Neural crest cell (in vitro differentiated cells): ENCODE measurements around the gene ADGRG4. TPM values are rescaled to one million over a fixed set of nuclear protein-coding genes. Genes with fewer than 3 reads are reported as not detected.

Source experiments
- DNase-seq: peaks from one replicate; pipeline ENCODE4 v3.0.0; 2021; ENCODE audit warnings: low read depth, mixed read lengths, low spot score
- H3K27ac Mint-ChIP-seq: one replicate; pipeline ENCODE4 v1.8.0; 2021; ENCODE audit warnings: mild to moderate bottlenecking, mixed read lengths; ENCODE audit not compliant: unreplicated experiment
- H3K27me3 Mint-ChIP-seq: 2 replicates; pipeline ENCODE4 v1.8.0; 2021; ENCODE audit warnings: low read depth, mild to moderate bottlenecking, mixed read lengths
- H3K36me3 Mint-ChIP-seq: 2 replicates; pipeline ENCODE4 v1.8.0; 2021; ENCODE audit warnings: low read depth, mild to moderate bottlenecking, mixed read lengths
- H3K4me1 Mint-ChIP-seq: 2 replicates; pipeline ENCODE4 v1.8.0; 2021; ENCODE audit warnings: mixed read lengths
- H3K4me3 Mint-ChIP-seq: one replicate; pipeline ENCODE4 v1.8.0; 2021; ENCODE audit warnings: mild to moderate bottlenecking, mixed read lengths
- H3K9me3 Mint-ChIP-seq: 2 replicates; pipeline ENCODE4 v1.8.0; 2021; ENCODE audit warnings: mixed read lengths
- total RNA-seq: library from RNA; stranded (reverse); gene quantifications from 2 replicates; pipeline ENCODE4 v1.2.1, GENCODE V29; 2021
- TF ChIP-seq, protein P1 (sequence below): fragments of 200-600 bp; sonication (generic); conservative IDR thresholded peaks from 2 replicates; pipeline ENCODE4 v1.5.0; 2021; ENCODE audit warnings: antibody characterized with exemption, mild to moderate bottlenecking

The ADGRG4 gene
- total RNA-seq, 1 donor from 2014 or later = not detected

DNA sequence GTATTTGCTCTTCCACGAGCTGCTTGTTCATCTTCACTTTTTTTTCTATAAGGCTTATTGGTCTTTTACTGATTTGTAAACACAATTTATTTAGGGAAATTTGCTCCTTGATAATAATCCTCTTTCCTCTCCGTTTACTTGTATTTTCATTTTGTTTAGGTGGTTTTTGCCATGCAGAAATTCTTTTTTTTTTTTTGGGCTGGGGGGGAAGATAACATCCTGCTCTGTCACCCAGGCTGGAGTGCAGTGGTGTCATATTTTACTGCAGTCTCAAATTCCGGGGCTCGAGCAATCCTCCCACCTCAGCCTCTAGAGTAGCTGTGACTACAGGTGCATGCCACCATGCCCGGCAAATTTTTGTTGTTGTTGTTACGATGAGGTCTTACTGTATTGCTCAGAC, 155.4 kb downstream of the ADGRG4 start:
- no peak for DNase-seq
- Mint-ChIP-seq H3K36me3 (no peaks in the 10 kb centered on the region), H3K9me3 (peaks cover 3% of the 10 kb centered on the region), H3K4me1 (no peaks in the 10 kb centered on the region), H3K27ac (no peak overlapping the region), H3K4me3 (no peak overlapping the region), H3K27me3 (no peaks in the 10 kb centered on the region)
- TF ChIP-seq, protein P1, sequence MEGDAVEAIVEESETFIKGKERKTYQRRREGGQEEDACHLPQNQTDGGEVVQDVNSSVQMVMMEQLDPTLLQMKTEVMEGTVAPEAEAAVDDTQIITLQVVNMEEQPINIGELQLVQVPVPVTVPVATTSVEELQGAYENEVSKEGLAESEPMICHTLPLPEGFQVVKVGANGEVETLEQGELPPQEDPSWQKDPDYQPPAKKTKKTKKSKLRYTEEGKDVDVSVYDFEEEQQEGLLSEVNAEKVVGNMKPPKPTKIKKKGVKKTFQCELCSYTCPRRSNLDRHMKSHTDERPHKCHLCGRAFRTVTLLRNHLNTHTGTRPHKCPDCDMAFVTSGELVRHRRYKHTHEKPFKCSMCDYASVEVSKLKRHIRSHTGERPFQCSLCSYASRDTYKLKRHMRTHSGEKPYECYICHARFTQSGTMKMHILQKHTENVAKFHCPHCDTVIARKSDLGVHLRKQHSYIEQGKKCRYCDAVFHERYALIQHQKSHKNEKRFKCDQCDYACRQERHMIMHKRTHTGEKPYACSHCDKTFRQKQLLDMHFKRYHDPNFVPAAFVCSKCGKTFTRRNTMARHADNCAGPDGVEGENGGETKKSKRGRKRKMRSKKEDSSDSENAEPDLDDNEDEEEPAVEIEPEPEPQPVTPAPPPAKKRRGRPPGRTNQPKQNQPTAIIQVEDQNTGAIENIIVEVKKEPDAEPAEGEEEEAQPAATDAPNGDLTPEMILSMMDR = no peak

DNA sequence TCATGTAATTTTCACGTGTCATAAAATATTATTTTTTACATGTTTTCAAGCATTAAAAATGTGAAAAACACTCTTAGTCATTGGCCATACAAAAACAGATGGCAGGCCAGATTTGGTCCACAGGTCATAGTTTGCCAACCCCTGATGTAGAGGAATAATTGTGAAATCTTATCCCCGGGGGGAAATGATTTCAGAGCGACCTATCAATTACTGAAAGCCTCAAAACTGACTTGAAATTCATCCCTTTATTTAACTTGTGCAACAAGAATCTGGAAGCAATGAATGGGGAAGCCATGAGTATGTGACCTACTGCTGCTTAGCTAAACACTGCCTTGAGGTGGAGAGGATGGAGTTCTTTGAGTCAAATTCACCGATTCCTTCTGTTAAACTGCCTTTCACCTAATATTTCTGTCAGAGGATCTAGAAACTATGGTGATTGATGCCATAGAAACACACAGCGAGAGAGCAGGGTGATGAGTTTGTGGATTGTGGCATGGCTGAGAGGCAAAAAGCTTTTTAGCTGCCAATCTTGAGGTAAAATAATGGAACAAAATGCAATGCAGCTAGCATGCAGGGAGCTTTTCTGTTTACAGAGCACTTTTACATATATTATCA, 156.6 kb downstream of the ADGRG4 start:
- TF ChIP-seq, protein P1 = no peak
- no peaks in the 10 kb centered on the region for H3K36me3 Mint-ChIP-seq
- H3K27ac Mint-ChIP-seq = no peak overlapping the region
- no peaks in the 10 kb centered on the region for H3K4me1 Mint-ChIP-seq
- DNase-seq = no peak
- H3K9me3 Mint-ChIP-seq = peaks cover 3% of the 10 kb centered on the region
- H3K4me3 Mint-ChIP-seq = no peak overlapping the region
- no peaks in the 10 kb centered on the region for H3K27me3 Mint-ChIP-seq

DNA sequence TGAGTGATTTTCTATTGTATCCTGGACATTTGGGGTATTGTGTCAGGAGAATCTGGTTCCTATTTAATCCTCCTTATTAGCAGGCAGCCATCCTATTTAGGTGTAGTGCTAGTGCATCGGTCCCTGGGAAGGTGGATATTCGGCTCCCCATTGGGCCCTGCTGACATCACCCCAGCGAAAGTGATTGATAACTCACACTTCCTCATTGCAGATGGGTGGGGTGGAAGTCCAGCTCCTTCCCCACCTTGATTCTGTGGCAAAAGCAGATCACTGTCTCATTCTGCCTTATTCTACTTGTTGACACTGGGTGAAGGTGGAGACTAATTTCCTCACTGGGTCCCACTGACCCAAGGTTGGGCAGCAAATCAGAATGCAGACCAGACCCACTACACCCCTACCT, 163.8 kb downstream of the ADGRG4 start:
- no peak for DNase-seq
- H3K4me1 Mint-ChIP-seq = no peaks in the 10 kb centered on the region
- H3K4me3 Mint-ChIP-seq = no peak overlapping the region
- peaks cover 7% of the 10 kb centered on the region for H3K9me3 Mint-ChIP-seq
- H3K36me3 Mint-ChIP-seq = no peaks in the 10 kb centered on the region
- H3K27me3 Mint-ChIP-seq = no peaks in the 10 kb centered on the region
- H3K27ac Mint-ChIP-seq = no peak overlapping the region
- TF ChIP-seq, protein P1 = no peak

Other genes starting within 250 kb of the ADGRG4 start
- 67.6 and 70.1 TPM in 2 replicates for gene FHL1, start 153.4 kb upstream of the ADGRG4 start, total RNA-seq
- 12.8 and 13.7 TPM in 2 replicates for gene MAP7D3, start 49.6 kb upstream of the ADGRG4 start, total RNA-seq
- gene BRS3, start 187.0 kb downstream of the ADGRG4 start, total RNA-seq = not detected in 2 replicates
- gene HTATSF1, start 196.6 kb downstream of the ADGRG4 start, total RNA-seq = 69.1 and 69.3 TPM in 2 replicates
- gene VGLL1, start 231.3 kb downstream of the ADGRG4 start, total RNA-seq = not detected in 2 replicates